COLO668 (cell line): ENCODE results near the gene TRMT2A.

ENCODE experiments used
- DNase-seq: peaks from one replicate; lab custom pipeline; 2025; ENCODE audit not compliant: unreplicated experiment; lab: John Stamatoyannopoulos, UW

Gene TRMT2A

GRCh38 chr22:20065896-20066616 is 51.0 kb downstream of the TRMT2A start:
- no peak for DNase-seq

- DNase-seq: no peak
Observed at GRCh38 chr22:20064545-20065262, 52.3 kb downstream of the TRMT2A start.

GRCh38 chr22:20064140-20064480 is 52.9 kb downstream of the TRMT2A start:
- DNase-seq: no peak

GRCh38 chr22:20063271-20064139 is 53.5 kb downstream of the TRMT2A start:
- DNase-seq: no peak

- no peak for DNase-seq
Observed at GRCh38 chr22:20062766-20063083, 54.3 kb downstream of the TRMT2A start.

GRCh38 chr22:20062043-20062765 is 54.8 kb downstream of the TRMT2A start:
- no peak for DNase-seq
